ENCODE measurements around the gene FNDC3A.
"Not testable (repeated sequence)": the region's sequence is repeated elsewhere in the genome, so short reads cannot be mapped to it uniquely, and the experiment has no call there.

Gene FNDC3A

GRCh38 chr13:49046002-49046401 lies 70.3 kb downstream of the FNDC3A start:
- DNase-seq = no peak

GRCh38 chr13:49046519-49046918 lies 70.8 kb downstream of the FNDC3A start:
- DNase-seq = no peak

- DNase-seq = no peak
These were observed 77.1 kb downstream of the FNDC3A start for GRCh38 chr13:49052813-49053212.

- no peak for DNase-seq
These were observed 77.5 kb downstream of the FNDC3A start for GRCh38 chr13:49053215-49053614.

GRCh38 chr13:49053906-49054305 lies 78.2 kb downstream of the FNDC3A start:
- no peak for DNase-seq

GRCh38 chr13:49055021-49055420 lies 79.3 kb downstream of the FNDC3A start:
- DNase-seq = no peak

- no peak for DNase-seq
These were observed 81.5 kb downstream of the FNDC3A start for GRCh38 chr13:49057176-49057575.

- no peak for DNase-seq
These were observed 83.0 kb downstream of the FNDC3A start for GRCh38 chr13:49058761-49059160.

- DNase-seq = no peak
These were observed 85.1 kb downstream of the FNDC3A start for GRCh38 chr13:49060678-49061387.

GRCh38 chr13:49061388-49061752 lies 85.7 kb downstream of the FNDC3A start:
- DNase-seq = not testable (repeated sequence)

GRCh38 chr13:49062297-49062896 lies 86.7 kb downstream of the FNDC3A start:
- no peak for DNase-seq

GRCh38 chr13:49063011-49063410 lies 87.3 kb downstream of the FNDC3A start:
- DNase-seq = no peak

GRCh38 chr13:49063497-49063896 lies 87.8 kb downstream of the FNDC3A start:
- DNase-seq = no peak

GRCh38 chr13:49064476-49064875 lies 88.8 kb downstream of the FNDC3A start:
- DNase-seq = no peak

GRCh38 chr13:49066856-49067255 lies 91.1 kb downstream of the FNDC3A start:
- no peak for DNase-seq

- not testable (repeated sequence) for DNase-seq
These were observed 92.8 kb downstream of the FNDC3A start for GRCh38 chr13:49068498-49068897.

- not testable (repeated sequence) for DNase-seq
These were observed 94.3 kb downstream of the FNDC3A start for GRCh38 chr13:49070021-49070420.

GRCh38 chr13:49071341-49071937 lies 95.7 kb downstream of the FNDC3A start:
- DNase-seq = no peak

- no peak for DNase-seq
These were observed 107.2 kb downstream of the FNDC3A start for GRCh38 chr13:49082653-49083536.

- no peak for DNase-seq
These were observed 109.2 kb downstream of the FNDC3A start for GRCh38 chr13:49084961-49085360.

GRCh38 chr13:49086722-49087121 lies 111.0 kb downstream of the FNDC3A start:
- DNase-seq = no peak

GRCh38 chr13:49093376-49093775 lies 117.7 kb downstream of the FNDC3A start:
- no peak for DNase-seq

- no peak for DNase-seq
These were observed 121.7 kb downstream of the FNDC3A start for GRCh38 chr13:49097374-49097773.

All from CD4-positive, alpha-beta T cell treated with Interleukin-1 beta for 1 hour (primary cell).